GM12872 (cell line): ENCODE results near the gene EEF1AKMT1.

Experiments used
- CTCF ChIP-seq: IDR thresholded peaks from 3 replicates; pipeline ENCODE4 v1.5.1; 2011; ENCODE audit warnings: low read depth, mild to moderate bottlenecking, low read length, moderate library complexity; ENCODE audit not compliant: insufficient read depth

The EEF1AKMT1 gene

GRCh38 chr13:20679879-20680278, 93.9 kb downstream of the EEF1AKMT1 start:
- TF ChIP-seq CTCF, result no peak
